Stimulated activated CD4-positive, alpha-beta T cell treated with anti-CD3 and anti-CD28 coated beads, Interleukin-2, amount 100 ng/mL, for 24 hours (primary cell): ENCODE results near the gene PLCD4.

ENCODE experiments used
- DNase-seq, 2 donors: peaks; one replicate each; pipeline ENCODE4 v3.0.0-alpha.2; 2020

The PLCD4 gene

DNA sequence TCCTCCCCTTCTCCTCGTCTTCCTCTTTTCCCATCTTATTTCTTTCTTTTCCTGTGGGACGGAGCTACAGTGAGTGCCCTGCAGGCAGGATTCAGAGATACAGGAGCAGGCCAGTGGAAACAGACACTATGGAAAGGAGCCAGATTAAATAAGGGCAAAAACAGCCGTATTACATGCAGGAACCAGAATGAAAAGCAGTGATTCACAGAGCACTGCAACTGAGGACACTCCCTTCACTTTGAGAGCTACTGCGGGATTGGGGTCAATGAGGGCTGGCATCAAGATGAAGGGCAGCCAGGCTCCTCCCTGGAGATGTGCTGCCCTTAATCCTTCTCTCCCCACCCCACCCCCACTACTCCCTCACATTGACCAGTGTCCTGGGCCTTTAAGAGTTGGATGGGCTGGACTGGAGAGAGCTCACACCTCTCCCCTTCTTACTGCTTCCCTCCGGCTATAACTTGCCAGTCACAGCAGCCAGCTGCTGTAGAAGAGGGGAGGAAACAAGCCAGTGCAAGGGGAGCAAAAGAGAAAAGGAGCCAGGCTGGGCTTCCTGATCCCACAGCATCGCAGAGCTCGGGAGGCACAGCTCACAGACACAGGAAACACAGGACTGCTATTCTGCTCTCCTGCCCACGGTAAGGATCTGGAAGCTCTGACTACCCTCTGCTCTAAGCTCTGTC, at the start of gene PLCD4:
Gene PLCD4 (plus strand): TSS at position 464 of the 680 bp plus-strand sequence. CDS start 7,841 bp downstream, outside the sequence.
- DNase-seq, result no peak

DNA sequence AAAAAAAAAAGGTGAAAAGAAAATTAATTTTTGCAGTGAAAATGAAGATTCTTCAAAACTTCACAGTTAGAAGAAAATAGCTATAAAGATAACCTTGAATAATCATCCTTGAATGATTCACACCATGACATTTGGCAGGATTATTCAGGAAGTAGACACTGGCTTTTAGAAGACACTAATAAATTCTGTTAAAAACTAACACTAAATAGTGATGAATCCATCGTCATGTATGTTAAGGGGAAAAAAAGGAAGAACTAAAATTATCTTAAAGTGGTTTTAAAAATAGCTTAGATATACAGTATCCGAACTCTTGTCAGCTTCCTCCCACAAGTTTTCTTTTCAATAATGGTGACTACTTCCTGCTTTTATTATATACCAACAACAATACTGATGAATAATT, 49.8 kb upstream of the PLCD4 start:
- DNase-seq, result no peak

DNA sequence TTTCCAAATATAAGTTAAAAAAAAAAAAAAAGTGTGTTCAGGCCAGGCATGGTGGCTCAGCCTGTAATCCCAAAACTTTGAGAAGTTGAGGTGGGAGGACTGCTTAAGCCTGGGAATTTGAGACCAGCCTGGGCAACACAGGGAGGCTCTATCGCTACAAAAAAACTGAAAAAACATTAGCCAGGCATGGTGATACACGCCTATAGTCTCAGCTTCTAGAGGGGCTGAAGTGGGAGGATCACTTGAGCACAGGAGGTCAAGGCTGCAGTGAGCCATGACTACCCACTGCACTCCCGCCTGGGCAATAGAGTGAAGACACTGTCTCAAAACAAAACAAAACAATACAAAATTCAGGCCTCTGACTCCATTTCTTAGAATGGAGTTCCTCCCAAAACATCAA, 48.7 kb upstream of the PLCD4 start:
- no peak for DNase-seq

DNA sequence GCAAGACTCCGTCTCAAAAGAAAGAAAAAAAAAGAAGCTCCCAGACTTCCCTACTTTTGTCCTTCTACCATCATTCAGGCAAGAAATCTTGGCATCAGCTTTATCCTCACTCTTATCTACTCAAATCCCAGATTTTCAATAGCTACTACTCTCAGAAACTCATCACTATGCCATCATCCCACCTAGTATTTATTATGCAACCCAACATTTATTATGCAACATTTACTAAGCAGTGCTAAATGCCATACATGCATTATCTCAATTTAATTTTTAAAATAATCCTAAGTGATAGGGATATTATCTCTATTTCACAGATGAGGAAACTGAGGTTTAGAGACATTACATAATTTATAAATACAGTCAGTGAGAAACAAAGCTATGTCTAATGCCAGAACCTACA, 43.6 kb upstream of the PLCD4 start:
- no peak for DNase-seq

DNA sequence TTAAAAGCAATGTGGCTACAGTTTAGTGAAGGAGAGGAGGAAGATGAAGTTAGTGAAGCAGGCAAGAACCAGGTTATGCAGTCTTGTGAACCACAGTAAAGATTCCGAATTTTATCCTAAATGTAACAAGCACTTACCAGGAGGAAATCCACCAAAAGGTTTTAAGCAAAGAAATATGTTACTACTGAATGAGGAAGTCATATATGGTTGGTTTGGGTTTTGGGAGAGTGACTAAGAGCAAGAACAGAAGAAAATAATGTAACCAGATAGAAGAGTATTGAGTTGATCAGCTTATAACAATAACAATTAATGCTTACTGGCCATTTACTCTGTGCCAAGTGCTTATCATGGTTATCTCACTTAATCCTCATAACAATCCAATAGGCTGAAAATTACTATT, 41.4 kb upstream of the PLCD4 start:
- DNase-seq, result no peak

DNA sequence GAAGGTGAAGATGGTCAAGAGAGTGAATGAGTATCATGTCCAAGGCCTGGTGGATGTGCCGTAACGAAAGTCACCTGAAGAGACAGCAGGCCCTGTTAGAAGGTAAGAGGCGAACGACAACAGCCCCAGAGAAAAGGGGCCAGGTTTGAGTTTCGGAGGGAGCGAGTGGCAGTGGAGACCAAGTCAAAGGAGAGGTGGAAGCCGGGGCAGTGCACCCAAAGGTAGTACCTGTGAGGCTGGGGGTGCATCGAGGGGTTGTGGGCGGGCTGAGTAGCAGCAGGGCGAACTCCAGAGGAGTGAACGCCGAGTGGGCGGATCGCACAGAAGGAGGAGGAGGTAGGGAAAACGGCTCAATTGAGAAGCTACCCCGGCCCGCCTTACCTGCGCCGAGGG, 39.9 kb upstream of the PLCD4 start:
- DNase-seq, result peak in 1 of 2 donors; percentile 78

DNA sequence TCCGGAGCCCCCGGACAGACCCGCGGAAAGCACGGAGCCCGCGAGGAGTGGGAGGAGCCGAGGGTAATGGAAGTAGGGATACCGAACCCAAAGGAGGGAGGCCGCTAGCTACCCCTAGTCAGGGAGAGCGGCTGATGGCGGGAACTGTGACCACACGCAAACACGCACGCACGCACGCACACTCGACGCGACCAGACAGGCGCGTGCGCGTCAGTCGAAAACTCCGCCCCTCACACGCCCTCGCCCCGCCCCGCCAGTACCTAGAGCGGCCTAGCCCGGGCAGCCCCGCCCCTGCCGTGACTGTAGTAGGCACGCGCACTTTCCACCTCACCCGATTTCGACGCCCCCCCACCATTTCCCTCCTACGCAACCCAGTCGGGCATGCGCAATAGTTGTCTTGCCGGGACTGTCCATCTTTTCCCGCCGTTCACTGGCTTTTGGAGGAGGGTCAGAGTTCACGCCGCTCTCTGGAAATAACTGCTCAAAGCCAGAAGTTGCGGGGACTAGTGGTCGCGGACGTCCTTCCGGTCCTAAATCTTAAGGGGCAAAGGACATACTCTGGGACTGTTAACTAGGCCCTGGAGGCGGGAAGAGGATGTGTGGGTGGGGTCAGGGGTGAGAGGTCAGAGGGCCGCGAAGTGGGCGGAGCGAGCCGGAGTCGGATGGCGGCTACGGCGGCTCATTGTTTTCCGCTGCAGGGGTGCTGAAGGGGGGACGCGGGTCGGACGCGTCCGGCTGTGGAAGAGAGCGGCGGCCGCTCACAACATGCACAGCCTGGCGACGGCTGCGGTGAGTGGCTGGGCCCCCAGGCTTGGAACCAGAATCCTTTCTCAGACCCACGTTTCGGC, 39.3 kb upstream of the PLCD4 start, which contains the start of the genes CNOT9 and USP37:
Gene CNOT9 (plus strand): TSS at position 650 of the 848 bp plus-strand sequence. CDS start 116 bp downstream, at position 766.
Gene USP37 (minus strand): TSS at position 162 of the 848 bp plus-strand sequence. CDS start 9,698 bp downstream, outside the sequence.
- peak; percentile 100 for DNase-seq

DNA sequence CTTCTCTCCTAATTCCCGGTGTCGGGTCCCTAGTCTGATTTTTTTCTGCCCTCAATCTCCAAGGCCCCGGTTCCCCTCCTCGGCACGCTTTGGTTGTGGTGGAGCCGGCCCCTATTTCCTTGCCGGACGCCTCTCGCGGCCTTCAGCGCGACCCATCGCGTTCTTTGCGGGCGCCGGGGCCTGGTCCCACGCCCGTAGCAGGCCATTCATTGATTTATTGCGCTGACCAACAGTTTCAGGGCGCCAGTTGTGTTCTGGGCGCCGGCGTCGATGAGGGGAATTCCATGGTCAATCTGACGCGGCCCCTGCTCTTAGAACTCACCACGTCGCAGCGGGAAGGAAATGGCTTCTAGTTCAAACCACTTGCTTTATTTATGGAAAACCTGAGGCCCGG, 38.7 kb upstream of the PLCD4 start:
- DNase-seq, result peak; percentile 66 to 68

DNA sequence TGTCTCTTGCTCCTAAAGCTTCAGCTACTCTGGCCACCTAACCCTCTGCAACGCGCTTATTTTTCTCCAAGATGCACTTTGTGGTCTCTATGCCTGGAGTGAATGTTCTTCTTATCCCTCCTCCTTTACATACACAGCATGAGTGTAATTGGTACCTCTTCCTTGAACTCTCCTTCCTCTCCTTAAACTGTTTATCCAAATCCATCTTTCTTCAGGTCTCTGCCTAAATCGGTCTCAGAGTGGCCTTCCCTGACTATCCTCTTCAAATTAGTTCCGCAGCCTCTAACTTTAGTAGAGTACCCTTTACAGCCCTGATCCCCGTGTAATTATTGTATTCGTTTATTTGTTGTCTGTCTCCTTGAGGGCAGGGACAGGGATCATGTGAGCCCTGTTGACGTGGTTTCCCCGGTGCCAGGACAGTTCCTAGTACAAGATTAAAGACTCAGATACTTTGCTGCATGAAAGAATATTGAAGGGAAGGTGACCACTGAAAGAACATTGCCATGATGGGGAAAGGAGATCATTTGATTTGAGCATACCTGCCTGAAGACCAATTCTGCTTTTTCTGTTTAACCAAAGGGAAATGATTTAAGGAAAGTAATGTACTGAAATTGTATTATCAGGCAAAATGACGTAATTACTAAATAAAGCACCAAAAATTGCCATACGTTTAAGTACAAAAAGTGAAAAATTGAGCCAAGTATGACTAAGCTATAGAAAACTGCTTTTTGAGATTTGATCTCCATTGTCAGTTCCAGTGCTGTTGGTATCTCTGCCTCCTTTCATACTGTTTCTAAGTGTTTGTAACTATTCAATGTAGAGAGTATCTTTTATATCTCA, 37.8 kb upstream of the PLCD4 start:
- peak in 1 of 2 donors; percentile 11 for DNase-seq

DNA sequence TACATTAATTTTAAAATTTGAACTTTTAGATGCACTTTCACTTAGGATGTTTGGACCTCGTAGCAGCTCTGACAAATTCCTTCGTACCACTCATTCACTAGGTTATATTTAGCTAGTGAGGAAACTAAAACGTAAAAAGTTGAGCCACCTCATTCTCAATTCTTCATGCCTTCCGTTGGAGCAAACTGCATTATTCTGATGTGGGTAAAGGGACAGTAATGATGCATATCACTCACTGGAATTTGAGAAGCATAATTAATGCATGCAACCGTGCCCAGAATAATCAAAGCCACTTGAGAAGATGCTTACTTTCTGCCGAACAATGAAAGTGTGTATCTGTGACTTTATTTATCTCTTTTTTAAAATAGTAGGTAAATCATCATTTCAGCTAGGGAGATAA, 36.8 kb upstream of the PLCD4 start:
- DNase-seq, result no peak

DNA sequence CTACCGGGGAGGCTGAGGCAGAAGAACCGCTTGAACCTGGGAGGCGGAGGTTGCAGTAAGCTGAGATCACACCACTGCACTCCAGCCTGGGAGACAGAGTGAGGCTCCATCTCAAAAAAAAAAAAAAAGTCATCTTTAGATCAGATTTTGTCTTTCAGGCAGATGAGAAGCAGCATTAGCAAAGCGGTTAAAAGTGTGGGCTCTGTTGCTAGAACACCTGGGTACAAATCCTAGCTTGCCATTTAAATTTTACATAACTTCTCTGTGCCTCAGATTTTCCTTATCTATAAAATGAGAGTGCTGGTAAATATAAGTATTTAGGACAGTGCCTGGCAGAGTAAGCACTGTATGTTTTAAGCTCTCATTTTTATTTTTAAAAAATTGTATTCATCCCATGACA, 30.8 kb upstream of the PLCD4 start:
- no peak for DNase-seq

DNA sequence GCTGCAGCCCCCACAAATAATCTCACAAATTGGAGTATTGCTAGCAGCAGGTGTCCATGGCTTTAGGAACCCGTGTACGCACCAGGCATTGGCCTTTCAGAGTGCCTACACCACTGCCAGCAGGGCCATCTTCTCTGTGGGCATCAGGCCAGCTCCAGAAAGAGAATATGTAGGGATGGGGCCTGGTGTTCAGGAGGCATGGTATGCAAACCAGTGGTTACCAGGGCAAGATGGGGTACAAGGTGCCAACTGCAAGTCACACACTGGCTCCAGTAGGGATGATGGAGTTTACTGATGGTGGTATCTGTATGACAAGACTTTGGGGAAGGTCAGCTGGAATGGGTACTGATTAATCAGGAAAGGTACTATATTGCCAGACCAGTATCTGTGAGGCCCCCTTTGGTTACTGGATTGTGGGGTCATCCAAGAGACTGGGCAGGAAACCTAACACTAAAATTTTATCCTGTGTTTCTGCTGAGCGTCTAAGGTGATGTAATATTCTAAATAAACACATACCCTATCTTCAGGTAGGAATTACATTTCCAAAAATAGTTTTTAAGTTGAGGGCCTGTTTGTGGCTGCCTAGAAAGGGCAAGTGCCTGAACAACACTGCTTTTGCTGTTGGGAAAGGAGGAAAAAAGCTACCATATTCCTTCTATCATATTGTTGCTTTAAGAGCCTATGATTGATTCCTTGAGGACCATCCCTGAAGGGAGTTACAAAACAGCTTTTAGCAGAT, 30.0 kb upstream of the PLCD4 start:
- DNase-seq, result no peak

DNA sequence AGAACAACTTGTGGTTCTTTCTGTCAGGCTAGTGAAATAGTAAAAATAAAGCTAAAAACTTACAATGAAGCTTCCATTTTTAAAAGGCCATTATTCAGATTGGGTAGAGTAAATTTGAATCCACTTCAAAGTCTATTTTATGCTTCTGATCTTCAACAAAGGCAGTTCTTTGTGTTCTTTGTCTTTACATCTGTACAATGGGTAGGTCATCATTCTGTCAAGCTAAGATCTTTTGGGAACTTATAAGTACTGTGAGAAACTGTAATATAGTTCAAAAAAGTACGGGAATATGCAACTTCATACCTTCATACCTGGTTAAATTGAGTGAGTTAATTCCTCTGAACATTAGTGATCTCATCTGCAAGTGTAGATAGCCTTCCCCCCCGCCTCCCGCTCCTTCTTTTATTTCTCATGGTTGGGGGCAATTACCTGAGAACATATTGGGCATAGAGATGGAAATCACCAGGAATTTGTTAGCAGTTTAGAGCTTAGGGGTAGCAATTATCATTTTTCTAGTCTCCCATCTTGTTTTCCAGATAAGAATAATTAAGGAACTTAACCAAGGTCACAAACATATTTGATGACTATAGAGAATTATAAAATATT, 29.3 kb upstream of the PLCD4 start:
- no peak for DNase-seq

DNA sequence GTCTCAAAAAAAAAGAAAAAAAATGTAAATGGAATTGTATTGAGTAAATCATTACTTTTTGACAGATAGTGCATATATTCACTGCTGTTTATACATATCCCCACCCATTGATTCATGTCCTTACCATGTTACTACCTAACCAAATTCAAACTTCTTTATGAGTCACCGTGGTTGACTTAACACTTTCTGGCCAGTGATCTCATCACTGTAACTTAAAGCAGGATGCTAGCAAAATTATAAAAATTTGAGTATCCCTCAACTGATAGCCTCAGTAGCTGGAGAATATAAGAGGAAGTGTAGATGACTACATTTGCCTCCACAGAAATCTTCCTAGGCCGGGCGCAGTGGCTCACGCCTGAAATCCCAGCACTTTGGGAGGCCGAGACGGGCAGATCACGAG, 25.6 kb upstream of the PLCD4 start:
- no peak for DNase-seq

DNA sequence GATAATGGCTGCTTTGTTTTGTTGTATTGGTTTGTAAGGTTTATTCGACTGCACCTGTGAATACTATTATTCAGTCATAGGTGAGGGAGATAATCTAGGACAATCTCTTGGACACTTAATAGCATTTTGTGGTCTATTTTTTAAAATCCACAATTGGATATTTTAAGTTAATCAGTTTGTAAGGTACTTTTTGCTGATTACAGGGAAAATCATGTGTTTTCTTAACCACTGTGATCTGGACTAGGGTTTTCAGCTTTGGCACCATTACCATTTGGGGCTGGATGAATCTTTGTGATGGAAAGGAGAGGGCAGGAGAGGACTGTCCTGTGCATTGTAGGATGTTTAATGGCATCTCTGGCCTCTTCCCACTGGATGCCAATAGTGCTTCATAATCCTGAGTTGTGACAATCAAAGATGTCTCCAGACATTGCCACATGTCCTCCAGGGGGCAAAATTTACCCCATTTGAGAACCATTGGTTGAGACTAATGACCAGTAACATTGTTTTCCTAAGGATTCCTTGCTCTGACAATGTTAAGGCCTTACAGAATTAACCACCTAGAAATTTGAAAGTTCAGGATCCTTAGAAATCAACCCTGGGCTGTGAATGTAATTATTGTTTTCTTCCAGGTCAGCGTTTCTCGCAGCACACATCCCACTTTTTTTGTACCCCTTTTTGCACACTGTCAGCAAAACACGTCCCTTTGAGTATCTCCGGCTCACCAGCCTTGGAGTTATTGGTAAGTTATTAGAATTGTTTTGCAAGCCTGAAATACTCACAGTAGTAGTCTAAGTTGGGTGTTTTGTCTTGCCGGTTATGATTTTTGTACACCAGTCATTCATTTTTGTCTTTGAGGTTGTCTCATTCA, 23.5 kb upstream of the PLCD4 start:
- DNase-seq, result no peak

DNA sequence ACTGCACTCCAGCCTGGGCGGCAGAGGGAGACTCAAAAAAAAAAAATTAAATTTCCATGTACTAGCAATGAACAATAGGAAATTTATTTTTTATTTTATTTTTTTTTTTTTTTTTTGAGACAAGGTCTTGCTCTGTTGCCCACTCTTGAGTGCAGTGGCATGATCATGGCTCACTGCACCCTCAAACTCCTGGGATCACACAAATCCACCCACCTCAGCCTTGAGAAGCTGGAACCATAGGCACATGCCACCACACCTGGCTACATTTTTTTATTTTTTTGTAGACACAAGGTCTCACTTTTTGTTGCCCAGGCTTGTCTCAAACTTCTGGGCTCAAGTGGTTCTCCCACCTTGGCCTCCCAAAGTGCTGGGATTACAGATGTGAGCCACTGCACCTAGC, 22.2 kb upstream of the PLCD4 start:
- no peak for DNase-seq

DNA sequence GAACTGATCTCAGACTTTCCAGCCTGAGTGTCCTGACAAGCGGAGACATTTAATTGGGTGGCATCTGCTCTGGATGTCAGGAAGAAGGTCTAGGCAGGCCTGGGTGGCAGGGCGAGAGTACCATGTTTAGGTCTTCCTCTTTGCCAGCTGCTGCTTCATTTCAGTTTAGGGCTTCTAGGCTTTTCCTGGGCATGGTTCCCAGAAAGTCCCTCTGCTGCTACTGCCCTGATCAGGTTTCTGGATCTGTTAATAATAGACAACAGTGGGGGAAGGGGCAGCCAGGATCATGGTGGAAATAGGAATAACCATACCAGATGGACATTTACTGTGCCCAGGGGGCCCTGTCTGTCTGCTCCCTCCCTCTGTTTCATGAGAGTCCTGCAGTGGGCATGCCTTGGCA, 2.3 kb upstream of the PLCD4 start:
- no peak for DNase-seq

DNA sequence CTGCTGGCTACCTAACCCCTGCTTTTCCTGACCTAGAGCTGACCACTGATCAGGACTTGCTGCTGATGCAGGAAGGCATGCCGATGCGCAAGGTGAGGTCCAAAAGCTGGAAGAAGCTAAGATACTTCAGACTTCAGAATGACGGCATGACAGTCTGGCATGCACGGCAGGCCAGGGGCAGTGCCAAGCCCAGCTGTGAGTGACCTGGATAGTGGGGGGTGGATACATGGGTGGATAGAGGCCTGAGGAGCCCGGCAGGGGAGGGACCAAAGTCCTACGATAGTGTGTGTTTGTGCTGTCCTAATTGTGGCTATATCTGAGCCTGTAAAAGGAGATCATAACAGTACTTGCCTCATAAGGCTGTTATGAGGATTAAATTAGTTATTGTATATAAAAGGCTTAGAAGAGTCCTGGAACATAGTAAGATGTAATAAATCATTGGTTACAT, 8.2 kb downstream of the PLCD4 start:
- DNase-seq, result no peak

DNA sequence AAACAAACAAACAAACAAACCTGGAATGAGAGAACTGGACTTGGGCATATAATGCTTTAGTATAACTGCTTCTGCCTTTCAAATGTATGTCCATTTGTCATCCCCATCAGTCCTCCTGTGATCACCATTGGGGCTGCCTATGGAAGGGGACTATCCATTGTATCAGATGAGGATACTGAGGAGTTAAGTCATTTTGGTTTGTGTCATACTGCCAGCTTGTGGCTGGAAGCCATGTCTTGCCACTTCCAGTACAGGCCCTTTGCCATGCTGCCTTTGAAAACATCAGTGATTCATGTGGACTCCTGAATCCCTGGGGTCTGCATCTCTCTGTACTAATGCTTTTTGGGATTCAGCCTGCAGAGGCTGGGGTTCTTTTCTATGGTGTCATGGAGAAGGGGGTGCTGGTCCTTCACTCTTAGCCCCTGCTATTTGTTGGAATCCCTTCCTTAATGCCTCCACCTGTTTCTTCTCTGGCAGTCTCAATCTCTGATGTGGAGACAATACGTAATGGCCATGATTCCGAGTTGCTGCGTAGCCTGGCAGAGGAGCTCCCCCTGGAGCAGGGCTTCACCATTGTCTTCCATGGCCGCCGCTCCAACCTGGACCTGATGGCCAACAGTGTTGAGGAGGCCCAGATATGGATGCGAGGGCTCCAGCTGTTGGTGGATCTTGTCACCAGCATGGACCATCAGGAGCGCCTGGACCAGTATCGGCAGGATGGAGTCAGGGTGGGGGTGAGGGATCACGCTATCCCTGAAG, 10.6 kb downstream of the PLCD4 start:
- DNase-seq, result no peak

DNA sequence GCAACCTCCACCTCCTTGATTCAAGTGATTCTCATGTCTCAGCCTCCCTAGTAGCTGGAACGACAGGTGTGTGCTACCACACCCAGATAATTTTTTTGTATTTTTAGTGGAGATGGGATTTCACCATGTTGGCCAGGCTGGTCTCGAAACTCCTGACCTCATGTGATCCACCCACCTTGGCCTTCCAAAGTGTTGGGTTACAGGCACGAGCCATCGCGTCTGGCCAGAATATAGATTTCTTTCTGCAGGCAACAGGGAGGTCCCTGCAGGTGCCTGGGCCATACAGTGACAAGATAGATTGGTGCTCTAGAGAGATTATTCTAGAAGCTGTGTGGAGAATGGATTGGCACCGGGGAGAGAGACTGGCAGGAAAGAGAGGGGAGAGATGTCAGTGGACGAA, 13.3 kb downstream of the PLCD4 start:
- no peak for DNase-seq
